ENCODE measurements around the gene NAB2.

Gene NAB2

GRCh38 chr12:57093415-57094207, 4.7 kb downstream of the NAB2 start:
- peak; percentile 49 for DNase-seq (ENCODE audit: low read depth, low spot score)

- no peak for DNase-seq (ENCODE audit: low read depth, low spot score)
Observed at GRCh38 chr12:57094208-57095160, 5.6 kb downstream of the NAB2 start.

- no peak for DNase-seq (ENCODE audit: low read depth, low spot score)
Observed at GRCh38 chr12:57095440-57095839, 6.5 kb downstream of the NAB2 start.

- no peak for DNase-seq (ENCODE audit: low read depth, low spot score)
Observed at GRCh38 chr12:57096099-57096572, 7.2 kb downstream of the NAB2 start.

GRCh38 chr12:57096748-57097553, 8.0 kb downstream of the NAB2 start:
- DNase-seq (ENCODE audit: low read depth, low spot score) = no peak

- DNase-seq (ENCODE audit: low read depth, low spot score) = no peak
Observed at GRCh38 chr12:57097554-57097835, 8.6 kb downstream of the NAB2 start.

- DNase-seq (ENCODE audit: low read depth, low spot score) = no peak
Observed at GRCh38 chr12:57098546-57098945, 9.6 kb downstream of the NAB2 start.

GRCh38 chr12:57099047-57099714, 10.3 kb downstream of the NAB2 start:
- no peak for DNase-seq (ENCODE audit: low read depth, low spot score)

- DNase-seq (ENCODE audit: low read depth, low spot score) = no peak
Observed at GRCh38 chr12:57099766-57100165, 10.9 kb downstream of the NAB2 start.

- DNase-seq (ENCODE audit: low read depth, low spot score) = no peak
Observed at GRCh38 chr12:57101892-57102695, 13.2 kb downstream of the NAB2 start.

- no peak for DNase-seq (ENCODE audit: low read depth, low spot score)
Observed at GRCh38 chr12:57103856-57104255, 14.9 kb downstream of the NAB2 start.

- no peak for DNase-seq (ENCODE audit: low read depth, low spot score)
Observed at GRCh38 chr12:57104292-57104910, 15.5 kb downstream of the NAB2 start.

GRCh38 chr12:57105011-57105753, 16.3 kb downstream of the NAB2 start:
- no peak for DNase-seq (ENCODE audit: low read depth, low spot score)

GRCh38 chr12:57106021-57106708, 17.3 kb downstream of the NAB2 start:
- no peak for DNase-seq (ENCODE audit: low read depth, low spot score)

- DNase-seq (ENCODE audit: low read depth, low spot score) = no peak
Observed at GRCh38 chr12:57107456-57108155, 18.7 kb downstream of the NAB2 start.

- no peak for DNase-seq (ENCODE audit: low read depth, low spot score)
Observed at GRCh38 chr12:57109207-57110103, 20.5 kb downstream of the NAB2 start.

All from activated naive CD8-positive, alpha-beta T cell treated with anti-CD3 and anti-CD28 coated beads, Interleukin-2, amount 50 U/mL, for 16 hours (primary cell).